HG03025 (cell line): ENCODE results near the gene ZDHHC14.
"Not testable (repeated sequence)": the region's sequence is repeated elsewhere in the genome, so short reads cannot be mapped to it uniquely, and the experiment has no call there.

Experiments
- ATAC-seq: cut with Tn5 transposase; IDR thresholded peaks from one replicate; pipeline ENCODE4 v1.9.1; 2021; ENCODE audit warnings: mild to moderate bottlenecking, moderate library complexity; ENCODE audit not compliant: unreplicated experiment, low FRiP score

The ZDHHC14 gene

DNA sequence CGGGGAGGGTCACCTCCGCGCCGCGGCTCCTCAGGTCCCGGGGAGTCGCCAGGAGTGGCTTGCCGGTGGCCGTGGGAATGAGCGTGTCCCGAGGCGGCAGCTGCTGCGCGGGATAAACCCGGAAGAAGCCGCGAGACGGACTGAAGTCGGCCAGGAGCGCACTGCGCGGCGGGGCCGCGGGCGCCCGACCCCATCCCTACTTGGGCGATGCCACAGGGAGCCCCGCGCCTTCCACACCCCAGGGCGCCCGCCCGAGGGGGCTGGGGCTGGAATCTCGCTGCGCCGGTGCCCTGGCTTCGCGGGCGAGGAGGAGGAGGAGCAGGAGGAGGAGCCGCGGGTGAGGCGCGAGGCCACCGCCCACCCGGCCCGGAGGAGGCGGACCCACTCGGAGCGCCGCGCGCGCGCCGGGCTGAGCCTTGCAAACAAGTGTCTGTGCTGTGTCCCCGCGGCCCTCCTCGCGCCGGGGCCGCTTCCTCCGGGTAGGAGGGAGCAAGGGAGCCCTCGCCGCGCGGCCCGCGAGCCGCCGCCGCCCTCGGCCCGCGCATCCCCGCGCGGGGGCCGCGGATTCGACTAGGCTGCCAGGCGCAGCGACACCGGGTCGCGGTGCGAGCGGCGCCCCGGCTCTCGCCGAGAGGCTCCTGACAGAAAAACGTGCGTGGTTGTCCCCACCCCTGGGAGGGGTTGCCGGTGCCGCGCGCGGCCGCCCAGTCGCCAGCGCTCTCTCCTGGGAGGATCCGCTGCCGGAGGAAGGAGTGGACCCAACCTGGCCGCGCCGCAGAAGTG, at the start of gene ZDHHC14:
Gene ZDHHC14, plus strand, starts transcription at position 412 of the 783 bp plus-strand sequence.
- peak; percentile 71 for ATAC-seq

GRCh38 chr6:157332813-157333212, 48.2 kb upstream of the ZDHHC14 start:
- ATAC-seq = no peak

- ATAC-seq = no peak
These were observed 47.5 kb upstream of the ZDHHC14 start for GRCh38 chr6:157333537-157333936.

DNA sequence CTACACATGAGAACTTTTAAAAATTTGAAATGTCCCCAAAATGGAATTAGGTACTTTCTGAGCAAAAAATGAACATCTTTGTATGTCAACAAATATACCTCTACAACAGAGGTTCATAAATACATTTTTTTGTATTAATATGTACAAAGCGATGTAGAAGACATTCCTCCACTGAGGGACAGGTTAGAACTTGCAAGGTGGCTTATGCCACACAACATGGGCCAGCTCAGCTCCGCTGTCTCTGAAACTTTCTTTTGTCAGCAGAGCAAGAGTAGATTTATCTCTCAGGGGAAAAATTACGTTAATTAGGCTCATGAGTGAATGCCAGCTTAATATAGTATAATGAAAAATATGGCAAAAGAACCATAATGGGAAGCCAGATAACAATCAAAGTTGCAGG, 47.0 kb upstream of the ZDHHC14 start:
- no peak for ATAC-seq

DNA sequence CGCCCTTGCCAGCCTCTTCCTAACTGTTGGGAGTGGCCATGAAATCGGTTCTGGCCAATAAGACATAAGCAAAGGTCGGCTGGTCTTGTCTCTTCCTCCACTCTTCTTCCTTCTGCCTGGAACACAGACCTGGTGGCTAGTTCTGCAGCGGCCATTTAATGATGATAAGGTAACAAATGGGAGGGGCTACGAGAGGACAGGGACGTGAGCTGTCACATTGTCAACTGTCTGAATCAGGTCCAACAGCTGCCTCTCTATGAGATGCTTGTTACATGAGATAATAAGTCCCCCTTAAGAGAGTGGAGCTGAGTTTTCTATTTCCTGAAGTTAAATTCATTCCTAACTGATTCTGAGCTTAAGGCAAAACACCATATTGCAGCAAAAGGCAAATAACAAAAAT, 45.2 kb upstream of the ZDHHC14 start:
- no peak for ATAC-seq

DNA sequence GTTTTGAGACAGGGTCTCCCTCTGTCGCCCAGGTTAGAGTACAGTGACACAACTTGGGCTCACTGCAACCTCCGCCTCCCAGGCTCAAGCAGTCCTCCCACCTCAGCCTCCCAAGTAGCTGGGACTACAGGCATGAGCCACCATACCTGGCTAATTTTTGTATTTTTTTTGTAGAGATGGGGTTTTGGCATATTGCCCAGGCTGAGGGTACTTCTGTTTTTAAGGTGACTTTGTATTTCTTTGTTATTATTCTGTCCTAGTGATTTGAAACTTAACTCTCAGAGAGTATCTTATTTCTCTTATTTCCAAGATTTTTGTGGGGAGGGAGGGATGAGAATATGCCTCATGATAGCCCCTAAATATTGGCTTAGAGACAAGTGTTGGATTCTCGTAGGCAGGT, 43.7 kb upstream of the ZDHHC14 start:
- not testable (repeated sequence) for ATAC-seq

DNA sequence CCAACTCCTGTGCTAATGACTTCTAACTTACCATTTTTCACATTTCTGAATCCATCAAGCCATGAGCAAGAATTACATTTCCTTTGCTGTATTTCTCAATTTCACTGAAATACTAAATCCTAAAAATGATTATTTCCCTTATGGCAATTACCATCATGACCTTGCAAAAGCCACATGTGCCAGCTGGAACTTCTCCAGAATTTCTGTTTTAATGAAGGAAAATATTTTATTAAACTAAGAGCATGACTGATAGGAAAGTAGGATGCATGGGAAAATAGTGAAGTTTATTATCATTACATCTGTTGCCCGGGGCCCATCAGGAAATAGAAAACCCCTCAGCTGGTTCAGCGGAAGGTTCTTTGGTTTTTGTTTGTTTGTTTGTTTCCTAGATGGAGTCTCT, 43.2 kb upstream of the ZDHHC14 start:
- ATAC-seq = no peak

GRCh38 chr6:157339432-157339831, 41.6 kb upstream of the ZDHHC14 start:
- no peak for ATAC-seq

DNA sequence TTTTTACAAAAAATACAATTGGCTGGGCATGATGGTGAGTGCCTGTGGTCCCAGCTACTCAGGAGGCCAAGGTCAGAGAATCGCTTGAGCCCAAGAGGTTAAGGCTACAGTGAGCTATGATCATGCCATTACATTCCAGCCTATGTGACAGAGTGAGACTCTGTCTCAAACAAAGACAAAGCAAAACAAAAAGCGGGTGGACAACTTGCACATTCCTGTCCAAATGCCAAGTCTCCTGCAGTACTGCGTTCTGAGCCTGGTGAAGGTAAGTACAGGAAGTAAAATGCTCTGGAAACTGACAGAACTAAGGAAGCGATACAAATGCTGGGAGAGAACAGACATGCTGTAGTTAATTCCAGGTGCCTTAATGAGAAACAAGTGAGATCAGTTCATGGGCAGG, 37.3 kb upstream of the ZDHHC14 start:
- no peak for ATAC-seq

- no peak for ATAC-seq
These were observed 34.6 kb upstream of the ZDHHC14 start for GRCh38 chr6:157346373-157346772.

DNA sequence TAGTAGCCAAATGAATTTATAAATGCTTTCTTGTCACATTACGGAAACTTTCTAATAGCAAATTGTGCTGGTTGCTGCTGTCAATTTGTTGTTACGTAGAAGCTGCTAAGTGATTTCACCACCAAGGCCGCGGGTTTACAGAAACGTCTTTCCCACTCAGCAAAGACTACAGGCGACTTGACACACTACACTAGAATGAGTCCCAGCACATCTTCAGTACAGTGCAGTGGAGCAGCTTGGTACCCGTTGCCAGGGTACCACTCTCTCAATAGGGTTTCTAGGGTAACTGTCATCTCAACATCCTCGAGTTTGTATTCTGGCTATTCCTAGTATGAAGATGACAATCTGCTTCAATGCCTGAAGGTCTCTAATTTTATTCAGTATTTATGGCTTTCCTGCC, 22.7 kb upstream of the ZDHHC14 start:
- no peak for ATAC-seq

DNA sequence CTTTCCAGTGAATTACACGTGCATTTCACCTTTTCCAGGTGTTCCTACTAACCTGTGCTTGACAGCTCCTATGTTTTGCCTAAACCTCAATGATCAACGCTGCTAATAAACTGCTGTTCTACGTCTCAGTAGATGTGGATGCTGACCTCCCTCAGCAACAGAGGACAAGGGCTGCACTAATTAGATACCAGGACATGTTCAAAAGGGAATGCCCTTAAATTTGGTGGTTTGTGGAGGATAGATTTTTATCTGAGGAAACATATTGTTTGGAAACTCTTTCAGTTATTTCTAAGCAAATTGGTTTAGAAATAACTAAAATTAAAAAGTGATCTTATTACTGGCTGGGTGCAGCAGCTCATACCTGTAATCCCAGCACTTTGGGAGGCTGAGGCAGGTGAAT, 19.1 kb upstream of the ZDHHC14 start:
- ATAC-seq = no peak

GRCh38 chr6:157364705-157365104, 16.3 kb upstream of the ZDHHC14 start:
- ATAC-seq = no peak

DNA sequence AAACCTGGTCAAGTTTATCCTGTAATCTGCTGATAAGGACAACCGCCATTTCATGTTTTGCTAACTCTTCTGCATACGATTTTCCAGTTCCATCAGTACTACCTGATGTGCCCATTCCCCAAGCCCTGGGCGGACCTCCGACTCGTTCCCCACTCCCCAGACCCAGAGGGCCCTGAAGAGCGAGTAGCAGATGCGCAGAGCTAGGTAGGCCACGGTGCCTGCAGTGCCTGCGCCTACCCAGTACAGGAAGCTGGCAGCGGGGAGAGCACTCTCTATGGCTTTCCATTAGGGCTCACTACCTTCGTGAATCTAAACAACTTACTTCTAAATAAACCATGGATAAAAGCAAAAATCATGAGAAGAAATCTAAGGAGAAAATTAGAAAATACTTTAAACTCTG, 14.3 kb upstream of the ZDHHC14 start:
- no peak for ATAC-seq

DNA sequence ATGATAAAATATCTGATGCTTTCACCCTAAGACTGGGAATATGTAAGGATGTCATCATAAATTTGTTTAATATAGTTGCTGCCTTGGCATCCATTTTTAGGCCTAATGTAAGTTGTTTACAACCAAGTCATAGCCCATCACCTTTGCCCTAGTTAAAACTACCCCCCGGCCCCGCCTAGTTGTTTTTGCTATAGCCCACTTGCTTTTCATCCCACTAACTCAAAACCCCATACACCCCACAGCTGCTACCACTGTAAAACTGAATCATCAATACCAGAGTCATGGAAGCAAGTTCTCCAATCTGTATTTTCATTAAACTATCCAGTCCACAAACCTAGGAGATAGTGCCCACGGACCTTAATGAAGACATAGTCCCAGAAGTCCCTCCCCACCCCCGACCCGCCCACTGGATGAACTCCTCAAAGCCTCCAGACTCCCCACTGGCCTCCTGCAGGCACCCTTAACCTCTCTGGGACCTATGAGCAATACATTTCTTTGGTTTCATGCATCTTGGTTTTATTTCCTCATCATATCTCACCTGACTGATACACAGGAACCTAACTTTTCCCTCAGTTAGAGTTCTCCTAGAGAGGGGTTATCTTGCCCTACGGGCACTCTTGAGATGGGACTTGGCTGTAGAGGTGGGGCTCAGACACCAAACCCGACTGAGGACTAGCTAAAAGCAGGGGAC, 12.5 kb upstream of the ZDHHC14 start:
- ATAC-seq = no peak

- no peak for ATAC-seq
These were observed 10.2 kb upstream of the ZDHHC14 start for GRCh38 chr6:157370755-157371154.

DNA sequence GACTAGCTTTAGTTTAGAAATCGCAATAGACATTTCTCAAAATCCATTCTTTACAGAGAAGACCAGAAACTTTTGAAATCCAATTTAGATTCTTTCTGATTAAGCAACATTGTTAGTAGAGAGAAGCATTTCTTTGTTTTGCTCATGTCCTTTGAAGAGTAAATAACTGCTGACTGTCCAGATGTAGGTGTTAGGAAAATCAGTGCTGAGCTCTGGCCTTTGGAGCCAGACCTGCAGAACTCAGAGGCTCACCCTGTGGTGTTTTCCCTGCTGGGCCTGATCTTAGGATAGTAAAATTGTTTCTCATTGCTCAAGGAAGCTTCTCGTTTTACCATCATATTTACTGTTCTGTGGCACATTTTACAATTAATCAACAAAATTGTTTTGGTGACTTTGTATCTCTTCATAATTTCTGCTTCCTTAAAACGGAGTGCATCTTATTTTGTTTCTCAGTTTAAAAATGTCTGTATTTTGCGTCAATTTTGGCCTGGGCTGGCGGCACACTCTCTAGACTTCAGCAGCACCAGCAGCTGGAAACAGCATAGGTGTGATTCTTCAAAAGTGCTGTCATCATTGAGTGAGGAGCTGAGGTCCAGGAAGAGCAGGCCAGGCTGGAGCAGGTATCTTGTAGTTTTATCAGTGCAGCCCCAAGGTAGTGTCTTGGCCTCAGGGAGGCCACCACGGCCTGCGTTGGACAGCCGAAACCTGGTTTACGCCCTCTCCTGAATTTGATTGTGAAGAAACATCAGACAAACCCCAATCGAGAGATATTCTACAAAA, 8.3 kb upstream of the ZDHHC14 start:
- no peak for ATAC-seq

- ATAC-seq = no peak
These were observed 6.0 kb upstream of the ZDHHC14 start for GRCh38 chr6:157374889-157375443.

GRCh38 chr6:157376241-157376640, 4.7 kb upstream of the ZDHHC14 start:
- ATAC-seq = no peak

DNA sequence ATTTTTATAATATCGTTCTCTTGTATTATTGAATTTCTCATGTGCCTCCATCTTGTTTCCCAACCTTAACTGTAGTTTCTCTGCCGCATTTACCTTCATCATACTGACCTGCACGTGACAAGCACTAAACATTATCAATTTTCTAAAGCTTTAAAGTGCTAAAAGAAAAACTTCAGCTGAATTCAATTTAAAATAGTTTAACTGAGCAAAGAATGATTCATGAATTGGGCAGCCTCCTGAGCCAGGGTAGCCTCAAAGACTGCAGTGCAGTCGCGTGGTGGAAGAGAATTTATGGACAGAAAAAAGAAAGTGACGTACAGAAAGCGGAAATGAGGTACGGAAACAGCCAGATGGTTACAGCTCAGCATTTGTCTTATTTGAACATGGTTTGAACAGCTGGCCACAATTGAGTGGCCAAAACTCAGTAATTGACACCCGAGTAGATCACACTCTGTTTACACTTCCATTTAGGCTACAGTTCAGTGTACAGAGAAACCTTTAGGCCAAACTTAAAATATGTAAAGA, 4.2 kb upstream of the ZDHHC14 start:
- ATAC-seq = no peak
